Activated T-cell treated with anti-CD3 and anti-CD28 coated beads, Interleukin-2, amount 50 U/mL, for 72 hours (primary cell): ENCODE measurements around the gene CDH1. TPM values are rescaled to one million over a fixed set of nuclear protein-coding genes. Genes with fewer than 3 reads are reported as not detected.

ENCODE experiments used
- ATAC-seq, 2 donors: fragments of 150-1000 bp; cut with Tn5 transposase; replicated peaks in 1 of 2; 2 replicates each; pipeline ENCODE4 v1.10.0; 2021; ENCODE audit warnings: moderate library complexity in 2 of 2, mild to moderate bottlenecking in 1 of 2
- DNase-seq, 2 donors: peaks; one replicate each; pipeline ENCODE4 v3.0.0; 2021 to 2022; ENCODE audit warnings: mixed read lengths in 1 of 2
- H3K27ac Mint-ChIP-seq: one replicate; pipeline ENCODE4 v1.8.0; 2022; ENCODE audit warnings: mild to moderate bottlenecking, moderate library complexity, mixed read lengths
- H3K27me3 Mint-ChIP-seq: one replicate; pipeline ENCODE4 v1.8.0; 2022; ENCODE audit warnings: low read depth, mixed read lengths
- H3K36me3 Mint-ChIP-seq, 2 donors: one replicate each; pipeline ENCODE4 v1.8.0; 2022; ENCODE audit warnings: mixed read lengths in 2 of 2, mild to moderate bottlenecking in 1 of 2; ENCODE audit not compliant: insufficient read depth in 2 of 2
- H3K4me1 Mint-ChIP-seq: one replicate; pipeline ENCODE4 v1.8.0; 2022; ENCODE audit warnings: low read depth, mixed read lengths
- H3K4me3 Mint-ChIP-seq, 2 donors: one replicate each; pipeline ENCODE4 v1.8.0; 2022; ENCODE audit warnings: mild to moderate bottlenecking in 2 of 2, mixed read lengths in 2 of 2, moderate library complexity in 2 of 2
- H3K9me3 Mint-ChIP-seq, 2 donors: one replicate each; pipeline ENCODE4 v1.8.0; 2022; ENCODE audit warnings: mixed read lengths in 2 of 2
- total RNA-seq, 2 donors: library from RNA; stranded (reverse); gene quantifications; one replicate each; pipeline ENCODE4 v1.2.3, GENCODE V29; 2022

CDH1 gene
- 1 to 10 TPM; 5.2 to 8.6 TPM for total RNA-seq

GRCh38 chr16:68737046-68737729 is at the start of gene CDH1:
TSS of gene CDH1 (plus strand) at chr16:68737292. CDS start at chr16:68737416, 124 bp downstream.
- Mint-ChIP-seq H3K4me1 (peaks cover 38% of the 10 kb centered on the region), H3K4me3 (peak within 1 kb of the TSS; percentile 84 to 85), H3K36me3 (peaks cover 1% of the 10 kb centered on the region in 2 donors), H3K27me3 (peaks cover 58% of the 10 kb centered on the region), H3K9me3 (no peaks in the 10 kb centered on the region), H3K27ac (peak within 1 kb of the TSS; percentile 40)
- peak; percentile 72 to 76 for ATAC-seq
- peak; percentile 49 to 53 for DNase-seq

GRCh38 chr16:68689921-68690320 is 47.2 kb upstream of the CDH1 start:
- Mint-ChIP-seq H3K27ac (no peak overlapping the region), H3K4me1 (no peaks in the 10 kb centered on the region), H3K27me3 (no peaks in the 10 kb centered on the region), H3K4me3 (no peak overlapping the region), H3K36me3 (no peaks in the 10 kb centered on the region), H3K9me3 (no peaks in the 10 kb centered on the region)
- no peak for DNase-seq
- ATAC-seq = no peak

GRCh38 chr16:68695575-68695974 is 41.5 kb upstream of the CDH1 start:
- H3K36me3 Mint-ChIP-seq = no peaks in the 10 kb centered on the region
- no peak overlapping the region for H3K27ac Mint-ChIP-seq
- ATAC-seq = no peak

GRCh38 chr16:68696514-68696913 is 40.6 kb upstream of the CDH1 start:
- Mint-ChIP-seq H3K27me3 (no peaks in the 10 kb centered on the region), H3K9me3 (no peaks in the 10 kb centered on the region), H3K27ac (no peak overlapping the region), H3K4me3 (no peak overlapping the region), H3K36me3 (no peaks in the 10 kb centered on the region), H3K4me1 (no peaks in the 10 kb centered on the region)
- no peak for DNase-seq
- no peak for ATAC-seq

More at GRCh38 chr16:68695575-68695974, 41.5 kb upstream of the CDH1 start:
- H3K4me1 Mint-ChIP-seq = no peaks in the 10 kb centered on the region
- no peak for DNase-seq
- no peak overlapping the region for H3K4me3 Mint-ChIP-seq
- H3K27me3 Mint-ChIP-seq = no peaks in the 10 kb centered on the region
- H3K9me3 Mint-ChIP-seq = no peaks in the 10 kb centered on the region

GRCh38 chr16:68698091-68698490 is 39.0 kb upstream of the CDH1 start:
- no peak for ATAC-seq
- DNase-seq = no peak
- H3K9me3 Mint-ChIP-seq = no peaks in the 10 kb centered on the region
- no peaks in the 10 kb centered on the region for H3K27me3 Mint-ChIP-seq
- no peak overlapping the region for H3K27ac Mint-ChIP-seq
- no peak overlapping the region for H3K4me3 Mint-ChIP-seq
- H3K36me3 Mint-ChIP-seq = no peaks in the 10 kb centered on the region
- no peaks in the 10 kb centered on the region for H3K4me1 Mint-ChIP-seq

- no peaks in the 10 kb centered on the region for H3K27me3 Mint-ChIP-seq
Measured at GRCh38 chr16:68700120-68700519, 37.0 kb upstream of the CDH1 start.

GRCh38 chr16:68700831-68701230 is 36.3 kb upstream of the CDH1 start:
- no peaks in the 10 kb centered on the region for H3K36me3 Mint-ChIP-seq
- peaks cover 6% of the 10 kb centered on the region for H3K4me1 Mint-ChIP-seq
- no peak overlapping the region for H3K27ac Mint-ChIP-seq
- no peaks in the 10 kb centered on the region for H3K9me3 Mint-ChIP-seq
- no peak overlapping the region for H3K4me3 Mint-ChIP-seq
- no peak for DNase-seq
- H3K27me3 Mint-ChIP-seq = no peaks in the 10 kb centered on the region
- ATAC-seq = no peak

More at GRCh38 chr16:68700120-68700519, 37.0 kb upstream of the CDH1 start:
- Mint-ChIP-seq H3K27ac (no peak overlapping the region), H3K4me1 (peaks cover 6% of the 10 kb centered on the region), H3K9me3 (no peaks in the 10 kb centered on the region), H3K4me3 (no peak overlapping the region), H3K36me3 (no peaks in the 10 kb centered on the region)
- DNase-seq = no peak
- no peak for ATAC-seq

GRCh38 chr16:68704232-68704867 is 32.7 kb upstream of the CDH1 start:
- Mint-ChIP-seq H3K4me1 (peaks cover 13% of the 10 kb centered on the region), H3K36me3 (no peaks in the 10 kb centered on the region), H3K27ac (no peak overlapping the region), H3K27me3 (no peaks in the 10 kb centered on the region), H3K9me3 (no peaks in the 10 kb centered on the region), H3K4me3 (peak overlapping the region in 1 of 2 donors; percentile 29)
- ATAC-seq = peak; percentile 76 to 80
- DNase-seq = peak; percentile 68 to 74

GRCh38 chr16:68707340-68708152 is 29.5 kb upstream of the CDH1 start:
- ATAC-seq (peak in 1 of 2 donors; percentile 8), DNase-seq (no peak)
- Mint-ChIP-seq H3K4me3 (no peak overlapping the region), H3K9me3 (no peaks in the 10 kb centered on the region), H3K27me3 (peaks cover 13% of the 10 kb centered on the region), H3K4me1 (peaks cover 33% of the 10 kb centered on the region), H3K36me3 (no peaks in the 10 kb centered on the region), H3K27ac (no peak overlapping the region)

GRCh38 chr16:68710211-68710610 is 26.9 kb upstream of the CDH1 start:
- H3K27me3 Mint-ChIP-seq = peaks cover 25% of the 10 kb centered on the region
- H3K9me3 Mint-ChIP-seq = no peaks in the 10 kb centered on the region
- H3K4me3 Mint-ChIP-seq = peak overlapping the region in 1 of 2 donors; percentile 33
- DNase-seq = no peak
- H3K27ac Mint-ChIP-seq = no peak overlapping the region
- no peak for ATAC-seq
- H3K4me1 Mint-ChIP-seq = peaks cover 27% of the 10 kb centered on the region
- no peaks in the 10 kb centered on the region for H3K36me3 Mint-ChIP-seq

GRCh38 chr16:68711421-68712139 is 25.5 kb upstream of the CDH1 start:
- peak; percentile 87 for ATAC-seq
- Mint-ChIP-seq H3K27ac (no peak overlapping the region), H3K27me3 (peaks cover 25% of the 10 kb centered on the region)

GRCh38 chr16:68713361-68713760 is 23.7 kb upstream of the CDH1 start:
- H3K4me3 Mint-ChIP-seq = no peak overlapping the region
- H3K27me3 Mint-ChIP-seq = peaks cover 25% of the 10 kb centered on the region
- no peak for DNase-seq
- peaks cover 0 to 2% of the 10 kb centered on the region in 2 donors for H3K9me3 Mint-ChIP-seq
- H3K4me1 Mint-ChIP-seq = peaks cover 20% of the 10 kb centered on the region
- no peak for ATAC-seq
- H3K36me3 Mint-ChIP-seq = peaks cover 0 to 4% of the 10 kb centered on the region in 2 donors
- no peak overlapping the region for H3K27ac Mint-ChIP-seq

More at GRCh38 chr16:68711421-68712139, 25.5 kb upstream of the CDH1 start:
- Mint-ChIP-seq H3K4me1 (peaks cover 26% of the 10 kb centered on the region), H3K36me3 (no peaks in the 10 kb centered on the region), H3K9me3 (no peaks in the 10 kb centered on the region), H3K4me3 (peak overlapping the region; percentile 64 to 75)
- DNase-seq = peak in 1 of 2 donors; percentile 44
